NT2/D1 (cell line): ENCODE results near the gene KMT2B.

Experiments
- SUZ12 ChIP-seq: IDR thresholded peaks from 2 replicates; pipeline ENCODE4 v1.6.1; 2011; ENCODE audit not compliant: insufficient read length, insufficient read depth; ENCODE audit errors: extremely low read depth
- YY1 ChIP-seq: IDR thresholded peaks from 2 replicates; pipeline ENCODE4 v1.6.1; 2011; ENCODE audit not compliant: insufficient read length, insufficient read depth

- TF ChIP-seq YY1 (no peak), SUZ12 (no peak)
Observed at GRCh38 chr19:35768082-35768421, 50.2 kb downstream of the KMT2B start.
